Suppressor macrophage (primary cell): ENCODE results near the gene MOB3C.
A peak's percentile ranks its signal among the peaks of the same experiment; 100 is the strongest.
"Not testable (repeated sequence)": the region's sequence is repeated elsewhere in the genome, so short reads cannot be mapped to it uniquely, and the experiment has no call there.

Experiments
- DNase-seq, 4 experiments: peaks; one replicate each; pipeline ENCODE4 v3.0.0-alpha.2; 2020 to 2022
- total RNA-seq, 17 experiments: gene quantifications; one replicate each; lab custom pipeline; 2026; ENCODE audit warnings: mixed read lengths in 6 of 17, inconsistent platforms in 3 of 17; lab: John Stamatoyannopoulos, UW

Gene MOB3C
- total RNA-seq, result 37.5 to 81.0 (median 52.5) reads per million in 17 experiments

DNA sequence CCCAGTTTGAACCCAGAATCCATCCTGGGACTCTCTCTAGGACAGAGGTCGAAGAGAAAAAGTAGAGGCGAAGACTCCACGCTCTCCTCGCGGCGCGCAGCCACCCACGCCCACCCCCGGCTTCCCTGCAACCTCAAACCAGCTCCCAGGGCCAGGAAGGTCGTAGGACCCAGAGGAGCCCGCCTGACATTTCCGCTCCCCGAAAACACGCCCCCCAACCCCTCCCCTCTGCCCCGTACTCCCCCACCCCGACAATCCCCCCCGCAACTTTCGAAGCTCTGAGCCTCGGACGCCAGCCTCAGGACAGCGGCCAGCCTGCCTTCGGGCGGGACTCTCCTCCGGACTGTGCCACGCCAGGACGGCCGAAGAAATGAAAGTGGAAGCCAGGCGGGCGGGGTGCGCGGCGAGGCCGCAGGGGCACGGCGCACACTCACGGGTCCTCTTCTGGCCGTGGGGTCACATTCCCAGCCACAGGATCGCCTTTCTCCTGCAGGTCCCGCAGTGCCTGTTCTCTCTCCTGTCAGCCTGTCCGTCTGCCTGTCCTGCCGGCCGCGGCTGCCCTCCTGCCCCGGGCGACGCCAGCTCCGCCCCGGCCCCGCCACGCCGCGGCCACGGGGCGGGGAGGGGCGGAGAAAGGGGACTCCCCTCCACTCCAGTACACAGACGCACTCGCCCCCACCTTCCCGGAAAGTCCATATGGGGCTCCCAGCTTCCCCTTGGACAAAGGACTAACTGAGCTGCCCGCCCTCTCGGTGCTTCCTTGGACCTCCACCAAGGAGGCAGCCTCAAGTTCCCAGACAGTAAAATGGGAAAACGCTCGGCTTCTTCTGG is at the start of gene MOB3C:
Gene MOB3C, minus strand, starts transcription at position 535 of the 831 bp plus-strand sequence. CDS start 3,490 bp downstream, outside the sequence.
- DNase-seq, result peak; percentile 81 to 93 (median 88)

DNA sequence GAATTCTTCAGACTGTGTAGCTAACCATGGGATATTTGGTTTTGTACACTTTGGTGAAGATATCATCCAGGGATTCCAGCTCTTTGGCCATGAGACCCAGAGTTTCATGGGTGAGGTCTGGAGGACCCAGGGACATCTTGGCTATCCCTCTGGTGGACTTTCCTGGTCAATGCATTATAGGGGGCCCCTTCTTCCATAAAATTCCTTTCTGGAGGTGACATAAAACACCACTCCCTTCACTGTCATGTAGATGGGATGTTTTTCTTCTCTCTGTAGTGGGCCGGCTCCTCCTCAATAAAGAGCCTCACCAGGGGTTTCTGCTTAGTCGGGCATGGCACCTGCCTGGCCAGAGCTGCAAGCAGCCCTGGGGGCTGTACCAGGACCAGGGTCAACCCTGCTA is 49.4 kb upstream of the MOB3C start:
- no peak for DNase-seq

DNA sequence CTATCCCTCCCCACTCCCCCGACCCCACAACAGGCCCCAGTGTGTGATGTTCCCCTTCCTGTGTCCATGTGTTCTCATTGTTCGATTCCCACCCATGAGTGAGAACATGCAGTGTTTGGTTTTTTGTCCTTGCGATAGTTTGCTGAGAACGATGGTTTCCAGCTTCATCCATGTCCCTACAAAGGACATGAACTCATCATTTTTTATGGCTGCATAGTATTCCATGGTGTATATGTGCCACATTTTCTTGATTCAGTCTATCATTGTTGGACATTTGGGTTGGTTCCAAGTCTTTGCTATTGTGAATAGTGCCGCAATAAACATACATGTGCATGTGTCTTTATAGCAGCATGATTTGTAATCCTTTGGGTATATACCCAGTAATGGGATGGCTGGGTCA is 46.3 kb upstream of the MOB3C start:
- not testable (repeated sequence) for DNase-seq

DNA sequence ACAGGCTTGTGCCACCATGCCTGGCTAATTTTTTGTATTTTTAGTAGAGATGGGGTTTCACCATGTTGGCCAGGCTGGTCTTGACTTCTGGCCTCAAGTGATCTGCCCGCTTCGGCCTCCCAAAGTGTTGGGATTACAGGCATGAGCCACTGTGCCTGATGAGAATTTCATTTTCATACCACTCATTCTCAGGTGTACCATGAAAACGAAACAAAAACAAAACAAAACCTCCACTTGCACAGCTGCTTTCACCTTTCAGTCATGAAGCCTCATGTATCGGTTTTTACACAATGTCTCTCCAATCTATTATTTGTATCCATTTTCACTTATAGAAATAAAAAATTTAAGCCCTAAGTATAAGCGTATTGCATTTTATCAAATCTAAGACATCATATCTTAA is 43.5 kb upstream of the MOB3C start:
- not testable (repeated sequence) for DNase-seq

DNA sequence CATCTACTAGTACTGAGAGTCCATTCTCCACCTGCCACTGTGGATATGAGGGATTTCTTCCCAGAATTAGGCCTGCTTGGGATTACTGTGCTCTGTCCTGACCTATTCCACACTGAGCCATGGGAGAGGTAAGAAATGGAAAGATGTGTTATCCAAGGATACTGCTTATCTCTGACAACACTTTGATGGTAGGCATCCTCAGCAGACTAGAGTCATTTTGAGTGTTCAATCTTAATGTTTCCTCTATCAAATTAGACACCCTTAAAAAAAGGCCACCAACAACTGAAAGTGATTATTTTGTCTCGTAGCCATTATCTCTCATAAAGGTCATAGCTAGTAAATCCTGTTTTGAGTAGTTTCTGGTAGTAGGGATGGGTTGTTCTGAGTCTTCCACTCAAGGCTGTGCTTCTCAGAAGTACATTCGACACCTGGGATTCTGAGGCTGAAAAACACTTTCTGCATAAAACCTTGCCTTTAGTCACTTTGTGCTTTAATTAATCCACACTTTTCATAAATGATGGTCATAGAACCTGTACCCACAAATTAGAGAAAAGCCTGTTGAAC is 42.8 kb upstream of the MOB3C start:
- no peak for DNase-seq

DNA sequence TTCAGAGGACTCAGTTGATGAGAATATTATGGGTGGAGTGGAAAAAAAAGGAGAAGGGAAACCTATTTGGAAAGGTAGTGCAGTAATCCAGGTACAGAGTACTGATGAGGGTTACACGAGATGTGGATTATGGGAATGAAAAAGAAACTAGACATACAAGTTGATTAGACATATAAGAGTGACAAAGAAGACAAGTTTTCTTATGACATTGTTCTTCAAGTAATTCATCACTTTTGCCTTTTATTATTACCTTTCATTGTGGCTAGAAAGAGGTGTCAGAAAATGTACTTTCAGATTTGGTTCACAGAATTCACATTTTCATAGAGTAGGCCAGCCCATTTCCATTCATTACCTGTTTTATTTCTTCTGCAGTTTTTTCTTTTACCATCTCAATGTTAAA is 41.2 kb upstream of the MOB3C start:
- no peak for DNase-seq

DNA sequence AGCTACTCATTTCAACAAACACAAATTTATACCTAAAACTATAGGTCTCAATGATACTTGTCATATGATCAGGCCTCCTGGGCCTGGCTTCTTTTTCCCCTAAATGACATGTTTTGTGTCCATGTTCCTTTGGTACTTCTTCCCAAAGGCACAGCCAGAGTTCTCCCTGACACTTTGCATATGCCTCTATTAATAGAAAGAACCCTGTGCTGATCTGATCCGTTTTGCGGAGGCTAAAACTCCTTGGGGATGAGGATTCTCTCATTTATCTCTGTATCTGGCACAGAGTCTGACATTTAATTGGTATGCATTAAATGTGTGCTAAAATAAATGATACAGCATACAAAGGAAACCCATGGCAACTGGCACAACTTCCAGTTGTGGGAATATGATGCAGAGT is 40.0 kb upstream of the MOB3C start:
- no peak for DNase-seq

DNA sequence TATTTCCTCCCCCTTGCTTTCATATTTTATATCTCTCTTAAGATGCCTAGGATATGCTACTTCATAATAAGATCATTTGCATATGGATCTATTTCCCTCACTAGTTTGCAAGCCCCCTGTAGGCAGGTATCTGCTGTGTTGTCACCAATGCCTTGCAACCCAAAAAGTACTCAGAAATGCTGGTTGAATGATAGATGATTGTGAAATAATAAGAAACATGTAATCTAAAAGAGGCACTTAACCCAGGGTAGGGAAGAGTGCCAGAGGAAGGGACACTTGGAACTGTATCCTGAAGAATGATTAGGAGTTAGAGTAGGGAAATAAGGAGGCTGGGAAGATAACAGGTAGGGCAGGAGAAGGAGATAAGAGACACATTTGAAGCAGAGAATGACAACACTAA is 39.2 kb upstream of the MOB3C start:
- DNase-seq, result no peak

DNA sequence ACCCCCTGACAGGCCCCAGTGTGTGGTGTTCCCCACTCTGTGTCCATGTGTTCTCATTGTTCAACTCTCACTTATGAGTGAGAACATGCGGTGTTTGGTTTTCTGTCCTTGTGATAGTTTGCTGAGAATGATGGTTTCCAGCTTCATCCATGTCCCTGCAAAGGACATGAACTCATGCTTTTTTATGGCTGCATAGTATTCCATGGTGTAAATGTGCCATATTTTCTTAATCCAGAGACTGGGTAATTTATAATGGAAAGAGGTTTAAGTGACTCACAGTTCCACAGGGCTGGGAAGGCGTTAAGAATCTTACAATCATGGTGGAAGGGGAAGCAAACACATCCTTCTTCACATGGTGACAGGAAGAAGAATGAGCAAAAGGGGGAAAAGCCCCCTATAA is 38.1 kb upstream of the MOB3C start:
- not testable (repeated sequence) for DNase-seq

DNA sequence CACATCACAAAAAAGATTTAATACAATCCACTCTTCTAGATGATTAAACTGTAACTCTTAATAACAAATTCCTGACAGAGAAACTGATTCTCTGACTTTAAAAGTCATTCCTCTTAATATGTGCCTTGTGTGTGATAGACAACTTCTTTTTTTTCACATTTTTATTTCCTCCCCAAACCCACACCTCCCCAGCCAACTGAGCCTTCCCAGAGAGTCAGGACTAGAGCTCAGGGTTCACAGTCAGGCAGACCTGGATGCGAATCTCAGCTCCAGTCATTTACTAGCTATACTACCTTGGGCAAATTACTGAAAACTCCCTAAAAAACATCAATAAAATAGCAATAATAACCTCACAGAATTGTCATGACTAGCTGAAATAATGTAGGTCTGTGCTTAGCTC is 37.4 kb upstream of the MOB3C start:
- DNase-seq, result no peak

DNA sequence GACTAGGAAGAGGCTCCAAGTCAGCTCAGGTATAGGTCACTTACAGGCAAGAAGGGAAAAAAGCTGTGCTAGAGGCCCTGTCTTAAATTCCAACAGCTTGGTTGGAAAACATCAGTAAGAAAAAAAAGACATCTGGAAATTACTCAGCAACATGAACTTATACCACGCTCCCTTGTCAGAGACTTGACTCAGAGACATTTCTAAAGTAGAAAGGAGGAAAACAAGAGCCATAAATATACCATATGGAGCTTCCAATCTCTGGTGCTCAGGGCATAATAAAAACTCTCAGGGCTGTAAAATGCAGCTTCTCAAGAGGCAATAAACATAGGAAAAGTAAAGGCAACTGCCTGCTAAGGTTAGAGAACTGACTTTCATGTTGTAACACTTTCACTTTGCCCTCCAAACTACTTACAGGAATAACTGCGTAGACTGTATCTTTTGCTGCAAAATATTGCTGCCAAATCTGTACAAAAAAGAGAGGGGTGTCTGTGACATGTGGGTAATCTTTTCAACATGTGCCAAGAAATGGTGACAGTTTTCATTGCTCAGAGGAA is 36.9 kb upstream of the MOB3C start:
- DNase-seq, result no peak

DNA sequence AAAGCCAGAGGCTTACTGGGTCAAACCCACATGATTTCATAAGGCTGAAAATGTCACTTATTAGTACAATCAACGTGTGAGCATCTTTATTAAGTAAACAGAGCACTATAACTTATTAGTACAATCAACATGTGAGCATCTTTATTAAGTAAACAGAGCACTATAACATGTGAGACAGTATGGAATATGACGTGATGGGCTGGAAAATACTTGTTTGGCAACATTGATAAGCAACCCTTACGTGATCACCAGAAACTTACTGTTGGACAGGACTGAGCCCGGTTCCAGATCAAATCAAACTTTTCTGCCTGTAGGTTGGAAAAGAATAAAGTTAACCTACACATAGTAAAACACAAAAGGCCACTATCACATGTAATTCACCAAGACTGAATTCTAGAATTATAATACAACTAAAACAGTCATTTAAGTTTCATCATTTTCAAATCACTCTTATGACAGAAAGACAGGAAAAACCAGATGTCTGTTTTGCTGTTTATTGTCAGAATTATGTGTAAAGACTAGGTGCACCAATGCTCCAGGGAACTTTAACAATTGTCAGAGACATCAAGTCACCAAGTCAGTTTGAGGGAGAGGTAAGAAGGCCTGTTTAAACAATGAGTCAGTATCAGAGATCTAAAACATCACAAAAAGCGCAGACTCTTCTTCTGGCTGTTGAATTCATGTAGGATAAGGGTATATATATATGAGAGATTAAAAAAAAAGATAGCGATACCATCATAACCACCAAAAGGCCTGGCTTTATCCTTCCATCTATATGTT is 35.9 kb upstream of the MOB3C start:
- DNase-seq, result no peak

DNA sequence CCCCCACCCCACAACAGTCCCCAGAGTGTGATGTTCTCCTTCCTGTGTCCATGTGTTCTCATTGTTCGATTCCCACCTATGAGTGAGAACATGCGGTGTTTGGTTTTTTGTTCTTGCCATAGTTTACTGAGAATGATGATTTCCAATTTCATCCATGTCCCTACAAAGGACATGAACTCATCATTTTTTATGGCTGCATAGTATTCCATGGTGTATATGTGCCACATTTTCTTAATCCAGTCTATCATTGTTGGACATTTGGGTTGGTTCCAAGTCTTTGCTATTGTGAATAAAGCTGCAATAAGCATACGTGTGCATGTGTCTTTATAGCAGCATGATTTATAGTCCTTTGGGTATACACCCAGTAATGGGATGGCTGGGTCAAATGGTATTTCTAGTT is 34.5 kb upstream of the MOB3C start:
- DNase-seq, result not testable (repeated sequence)

DNA sequence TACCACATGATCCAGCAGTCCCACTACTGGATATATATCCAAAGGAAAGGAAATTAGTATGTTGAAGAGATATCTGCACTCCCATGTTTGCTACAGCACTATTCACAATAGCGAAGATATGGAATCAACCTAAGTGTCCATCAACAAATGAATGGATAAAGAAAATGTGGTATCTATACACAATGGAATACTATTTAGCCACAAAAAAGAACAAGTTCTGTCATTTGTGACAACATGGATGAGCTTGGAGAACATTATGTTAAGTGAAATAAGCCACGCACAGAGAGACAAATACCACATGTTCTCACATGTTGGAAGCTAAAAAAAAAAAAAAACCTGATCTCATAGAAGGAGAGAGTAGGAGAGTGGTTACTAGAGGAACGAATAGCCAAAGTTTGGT is 33.9 kb upstream of the MOB3C start:
- DNase-seq, result no peak

DNA sequence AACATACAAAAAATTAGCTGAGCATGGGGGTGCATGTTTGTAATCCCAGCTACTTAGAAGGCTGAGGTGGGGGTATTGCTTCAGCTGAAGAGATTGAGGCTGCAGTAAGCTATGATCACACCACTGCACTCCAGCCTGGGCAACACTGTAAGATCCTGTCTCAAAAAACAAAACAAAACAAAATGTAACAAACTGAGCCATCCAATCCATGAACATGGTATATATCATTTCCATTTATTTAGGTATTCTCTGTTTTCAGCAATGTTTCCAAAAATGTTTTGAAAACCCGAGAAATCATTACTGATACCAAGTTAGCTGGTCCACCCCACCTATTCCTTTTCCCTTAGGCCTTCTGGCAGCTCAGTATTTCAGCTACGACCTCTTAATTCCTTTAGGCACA is 33.2 kb upstream of the MOB3C start:
- no peak for DNase-seq

DNA sequence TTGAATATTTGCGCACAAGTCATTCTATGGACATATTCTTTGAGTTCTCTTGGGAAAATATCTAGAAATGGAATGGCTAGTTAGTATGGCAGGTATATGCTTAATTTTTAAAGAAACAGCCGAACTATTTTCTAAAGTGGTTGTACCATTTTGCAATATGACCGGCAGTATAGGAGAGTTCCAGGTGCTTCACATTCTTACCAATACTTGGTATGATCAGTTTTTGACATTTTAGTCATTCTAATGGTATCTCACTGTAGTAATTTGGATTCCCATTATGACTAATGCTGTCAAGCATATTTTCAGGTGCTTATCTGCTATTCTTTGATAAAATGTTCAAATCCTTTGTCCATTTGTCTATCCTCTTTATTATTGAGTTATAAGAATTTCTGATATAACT is 31.0 kb upstream of the MOB3C start:
- DNase-seq, result no peak

DNA sequence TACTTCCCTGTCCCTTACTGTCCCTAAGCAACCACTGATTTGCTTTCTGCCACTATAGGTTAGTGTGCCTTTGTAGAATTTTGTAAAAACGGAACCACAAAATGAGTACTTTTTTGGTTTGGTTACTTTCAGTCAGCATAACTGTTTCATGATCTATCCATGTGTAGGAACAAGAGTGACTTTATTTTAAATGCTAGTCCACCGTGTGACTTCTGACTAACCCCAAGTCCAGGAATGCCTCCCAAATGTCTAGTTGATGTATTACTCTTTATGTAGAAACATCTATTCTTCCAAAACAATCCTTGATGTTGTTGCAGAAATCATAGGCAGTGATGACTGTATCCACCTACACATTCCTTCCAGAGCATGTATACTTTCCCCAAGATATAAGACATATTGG is 30.2 kb upstream of the MOB3C start:
- peak in 3 of 4 experiments; percentile 6 to 36 (median 28) for DNase-seq

DNA sequence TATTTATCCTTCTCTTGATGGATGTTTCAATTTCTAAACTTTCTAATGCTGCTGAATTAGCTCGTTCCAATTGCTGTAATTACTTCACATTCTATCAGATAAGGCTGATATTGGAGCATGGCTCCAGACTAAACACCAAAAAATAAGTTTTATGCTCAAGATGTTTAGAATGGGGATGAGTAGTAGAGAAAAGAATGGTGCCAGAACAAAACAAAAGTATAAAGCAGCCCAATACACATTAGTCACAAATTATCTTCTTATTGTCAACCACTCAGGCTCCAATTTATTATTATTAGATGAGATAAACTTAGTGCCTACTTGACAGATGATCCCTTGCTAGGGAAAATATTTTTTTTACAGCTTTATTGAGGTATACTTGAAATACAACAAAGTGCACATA is 29.7 kb upstream of the MOB3C start:
- DNase-seq, result no peak

DNA sequence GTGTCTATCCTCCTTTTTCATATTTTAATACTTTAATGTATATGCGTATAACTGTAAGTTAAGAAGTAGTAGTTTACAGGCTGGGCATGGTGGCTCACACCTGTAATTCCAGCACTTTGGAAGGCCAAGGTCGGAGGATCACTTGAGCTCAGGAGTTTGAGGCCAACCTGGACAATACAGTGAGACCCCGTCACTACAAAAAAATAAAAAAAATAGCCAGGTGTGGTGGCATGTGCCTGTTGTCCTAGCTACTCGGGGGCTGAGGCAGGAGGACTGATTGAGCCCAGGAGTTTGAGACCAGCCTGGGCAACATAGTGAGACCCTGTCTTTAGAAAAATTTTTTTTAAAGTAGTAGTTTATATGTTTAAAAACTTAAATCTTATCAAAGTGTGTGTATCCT is 29.2 kb upstream of the MOB3C start:
- no peak for DNase-seq

DNA sequence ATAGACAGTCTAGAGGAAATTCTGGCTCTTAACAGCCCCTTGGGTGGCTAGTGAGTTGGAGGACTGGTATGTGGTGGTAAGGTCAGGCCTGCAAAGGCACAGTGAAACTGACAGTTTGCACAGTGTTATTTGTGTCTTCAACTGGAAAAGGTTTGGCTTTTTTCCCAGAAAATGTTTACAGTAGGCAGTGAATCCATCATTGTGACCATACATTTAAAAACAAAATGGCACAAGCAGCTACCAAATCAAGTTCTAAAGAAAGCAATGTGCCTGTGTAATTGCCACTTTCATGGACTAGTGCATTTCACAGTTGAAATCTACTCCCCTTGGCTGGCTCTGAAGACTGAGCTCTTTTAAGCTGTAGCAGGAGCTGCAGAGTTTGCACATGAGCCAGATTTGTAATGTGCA is 26.8 kb upstream of the MOB3C start:
- no peak for DNase-seq

DNA sequence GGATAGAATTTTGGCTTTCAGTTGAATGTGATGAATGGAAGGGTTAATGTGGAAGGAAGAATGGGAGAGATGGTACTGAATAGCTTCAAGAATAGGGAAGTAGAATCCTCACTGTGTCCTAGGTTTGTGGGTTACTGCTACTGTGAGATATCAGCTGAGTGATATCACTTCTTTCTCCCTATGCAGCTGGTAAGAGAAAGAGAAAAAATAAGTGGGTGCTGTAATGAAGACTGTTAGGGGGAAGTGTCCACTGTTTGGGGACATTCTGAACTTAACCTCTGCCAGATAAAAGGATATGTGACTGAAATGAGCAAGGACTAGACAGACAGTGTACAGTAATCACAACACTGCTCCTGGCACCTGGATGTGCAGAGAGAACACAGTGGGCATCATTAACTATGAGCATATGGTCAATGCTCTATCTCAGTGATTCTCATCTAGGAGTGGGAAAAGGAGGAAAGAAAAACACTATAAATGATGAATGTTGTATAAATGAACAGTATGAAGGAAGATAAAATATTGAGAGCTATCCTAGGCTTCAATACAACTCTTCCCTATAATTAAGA is 25.6 kb upstream of the MOB3C start:
- peak in 2 of 4 experiments; percentile 13 to 46 for DNase-seq

DNA sequence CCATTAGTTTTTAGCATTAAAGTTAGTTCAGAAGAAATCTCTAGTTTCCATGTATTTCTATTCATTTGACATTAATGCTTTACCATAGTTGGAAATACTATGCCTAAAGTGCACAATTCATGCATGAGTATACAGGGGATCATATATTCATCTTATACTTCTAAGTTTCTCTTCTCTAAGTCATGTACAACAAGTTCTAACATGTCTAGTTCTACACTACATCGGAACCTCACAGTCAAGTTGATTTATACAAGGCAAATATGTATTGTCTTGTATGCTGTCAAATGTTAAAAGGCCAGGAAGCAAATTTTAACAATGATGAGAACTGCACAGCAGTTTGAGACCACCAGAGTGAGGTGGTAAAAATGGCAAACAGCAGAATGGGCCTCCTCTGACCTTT is 22.9 kb upstream of the MOB3C start:
- no peak for DNase-seq

DNA sequence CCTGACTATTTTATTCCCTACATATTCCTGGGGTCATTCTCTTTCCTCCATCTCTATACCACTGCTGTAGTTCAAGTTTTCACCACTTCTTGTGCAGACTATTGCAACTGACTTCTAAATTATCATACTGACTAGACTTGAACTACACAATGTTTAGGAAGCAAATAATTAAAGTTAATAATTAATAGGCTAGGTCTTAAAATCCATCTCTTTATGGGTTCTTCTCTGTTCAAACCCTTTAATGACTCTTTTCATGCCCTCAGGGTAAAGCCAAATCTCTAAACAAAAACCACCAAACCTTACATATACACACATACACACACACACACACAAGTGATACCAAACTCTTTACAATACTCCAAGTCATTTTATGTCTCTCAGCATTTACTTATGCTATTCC is 22.3 kb upstream of the MOB3C start:
- DNase-seq, result no peak
